Testis (tissue), 3 donors: ENCODE measurements around the gene MORN2. TPM values are rescaled to one million over a fixed set of nuclear protein-coding genes. Genes with fewer than 3 reads are reported as not detected.

Experiments
- DNase-seq: peaks from one replicate; pipeline ENCODE4 v3.0.0-alpha.2; 2019
- H3K27ac ChIP-seq, 2 donors: fragments of 200-600 bp; sonication (generic); one replicate each; pipeline ENCODE4 v1.5.1; 2019
- H3K27me3 ChIP-seq: fragments of 200-600 bp; sonication (generic); one replicate; pipeline ENCODE4 v1.5.1; 2019
- H3K36me3 ChIP-seq: fragments of 200-600 bp; sonication (generic); one replicate; pipeline ENCODE4 v1.5.1; 2017; ENCODE audit warnings: low read depth; ENCODE audit errors: missing control alignments
- H3K4me1 ChIP-seq: fragments of 200-600 bp; sonication (generic); one replicate; pipeline ENCODE4 v1.5.1; 2019
- H3K4me3 ChIP-seq, 2 donors: fragments of 200-600 bp; sonication (generic); one replicate each; pipeline ENCODE4 v1.5.1; 2017 to 2019
- H3K9me3 ChIP-seq: fragments of 200-600 bp; sonication (generic); one replicate; pipeline ENCODE4 v1.5.1; 2017
- POLR2A ChIP-seq: fragments of 450-650 bp; IDR thresholded peaks from one replicate; pipeline ENCODE4 v1.6.1; 2017; ENCODE audit warnings: antibody characterized with exemption, mild to moderate bottlenecking, moderate library complexity
- WGBS, 2 donors: methylation state at CpG; one replicate each; pipeline ENCODE4 v1.1.5; 2018; 5-methylcytosine and 5-hydroxymethylcytosine counted together
- intact Hi-C: fragments of 100-400 bp; cut with DNase I; formaldehyde crosslinking; loops from one replicate; pipeline ENCODE4 v1.15.1; 2023; ENCODE audit warnings: low total_unique reads
- polyA plus RNA-seq: library from polyadenylated mRNA; stranded (reverse); fragments of 350-450 nt; fragmentation: Illumina TruSeq; extraction: RNeasy Lipid Tissue Mini Kit (QIAGEN cat#74804); gene quantifications from one replicate; pipeline ENCODE4 v1.2.3, GENCODE V29; 2014; ENCODE audit warnings: low read depth, low replicate concordance; ENCODE audit not compliant: insufficient read depth
- total RNA-seq, 2 donors: library from RNA; depleted of rRNA; stranded (reverse); fragments of >200 nt; gene quantifications; one replicate each; pipeline ENCODE4 v1.2.3, GENCODE V29; 2016
- TF ChIP-seq, protein P1 (sequence below), 3 experiments: fragments of 450-650 bp in 2 of 3; fragments of 200-600 bp in 1 of 3; sonication (generic) in 1 of 3; IDR thresholded peaks; one replicate each; pipeline ENCODE4 v1.5.1; 2016 to 2019; ENCODE audit warnings: antibody characterized with exemption in 3 of 3, mild to moderate bottlenecking in 2 of 3, moderate library complexity in 1 of 3

MORN2 gene
- total and polyA plus RNA-seq, 3 donors from 2014 or later = 50.5 to 279 (median 123) TPM

GRCh38 chr2:38856165-38856564 lies 19.6 kb upstream of the MORN2 start:
- Histone ChIP-seq H3K27ac (no peak overlapping the region), H3K36me3 (no peaks in the 10 kb centered on the region), H3K27me3 (no peaks in the 10 kb centered on the region), H3K4me3 (no peak overlapping the region), H3K9me3 (no peaks in the 10 kb centered on the region), H3K4me1 (no peaks in the 10 kb centered on the region)
- no peak for DNase-seq
- intact Hi-C loops = no loop called here
- TF ChIP-seq, protein P1, sequence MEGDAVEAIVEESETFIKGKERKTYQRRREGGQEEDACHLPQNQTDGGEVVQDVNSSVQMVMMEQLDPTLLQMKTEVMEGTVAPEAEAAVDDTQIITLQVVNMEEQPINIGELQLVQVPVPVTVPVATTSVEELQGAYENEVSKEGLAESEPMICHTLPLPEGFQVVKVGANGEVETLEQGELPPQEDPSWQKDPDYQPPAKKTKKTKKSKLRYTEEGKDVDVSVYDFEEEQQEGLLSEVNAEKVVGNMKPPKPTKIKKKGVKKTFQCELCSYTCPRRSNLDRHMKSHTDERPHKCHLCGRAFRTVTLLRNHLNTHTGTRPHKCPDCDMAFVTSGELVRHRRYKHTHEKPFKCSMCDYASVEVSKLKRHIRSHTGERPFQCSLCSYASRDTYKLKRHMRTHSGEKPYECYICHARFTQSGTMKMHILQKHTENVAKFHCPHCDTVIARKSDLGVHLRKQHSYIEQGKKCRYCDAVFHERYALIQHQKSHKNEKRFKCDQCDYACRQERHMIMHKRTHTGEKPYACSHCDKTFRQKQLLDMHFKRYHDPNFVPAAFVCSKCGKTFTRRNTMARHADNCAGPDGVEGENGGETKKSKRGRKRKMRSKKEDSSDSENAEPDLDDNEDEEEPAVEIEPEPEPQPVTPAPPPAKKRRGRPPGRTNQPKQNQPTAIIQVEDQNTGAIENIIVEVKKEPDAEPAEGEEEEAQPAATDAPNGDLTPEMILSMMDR (IDR thresholded peaks at IDR 0.05) = no peak
- TF ChIP-seq POLR2A = no peak
- WGBS, 2 donors = 95 to 97% methylated on average over 1 of the region's 1 CpG

GRCh38 chr2:38862476-38862875 lies 13.3 kb upstream of the MORN2 start:
- no peak for TF ChIP-seq POLR2A
- TF ChIP-seq, protein P1 (IDR thresholded peaks at IDR 0.05) = no peak
- no peaks in the 10 kb centered on the region for H3K36me3 ChIP-seq
- intact Hi-C loops = no loop called here
- no peak for DNase-seq
- no peaks in the 10 kb centered on the region for H3K4me1 ChIP-seq
- no peaks in the 10 kb centered on the region for H3K9me3 ChIP-seq
- no peak overlapping the region for H3K27ac ChIP-seq
- H3K27me3 ChIP-seq = no peaks in the 10 kb centered on the region
- H3K4me3 ChIP-seq = no peak overlapping the region

DNA sequence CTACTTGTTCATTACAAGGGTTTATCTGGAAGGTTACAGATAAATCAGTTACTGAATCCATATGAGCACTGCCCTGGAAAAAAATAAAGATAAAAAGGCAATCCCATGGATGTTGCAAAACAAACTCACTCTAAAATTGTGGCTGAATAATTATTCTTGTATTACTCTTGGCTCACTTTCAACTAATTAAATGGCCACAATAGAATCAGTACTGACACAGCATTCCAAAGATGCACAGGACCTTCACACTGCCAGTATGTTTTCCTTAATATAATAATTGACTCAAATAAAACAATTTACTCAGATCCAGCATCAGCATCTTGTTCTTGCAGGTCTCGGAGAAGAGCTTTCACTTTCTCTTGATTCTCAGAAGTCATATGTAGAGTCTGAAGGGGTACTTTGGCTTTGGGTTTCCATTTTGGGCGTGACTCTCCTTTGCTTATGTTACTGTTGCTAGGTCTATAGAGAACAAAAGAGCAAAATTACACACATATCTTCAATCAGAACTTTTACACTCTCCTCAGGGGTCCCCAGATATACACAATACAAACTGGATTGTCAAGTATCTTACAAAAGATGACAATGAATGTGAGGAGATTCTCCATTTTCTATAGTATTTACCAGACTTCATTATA lies 12.6 kb upstream of the MORN2 start:
- TF ChIP-seq POLR2A = no peak
- TF ChIP-seq, protein P1 (IDR thresholded peaks at IDR 0.05) = no peak
- Histone ChIP-seq H3K4me1 (no peaks in the 10 kb centered on the region), H3K4me3 (no peak overlapping the region), H3K36me3 (no peaks in the 10 kb centered on the region), H3K27me3 (no peaks in the 10 kb centered on the region), H3K9me3 (no peaks in the 10 kb centered on the region), H3K27ac (no peak overlapping the region)
- intact Hi-C loops = no loop called here
- no peak for DNase-seq
- WGBS, 2 donors = 78 to 87% methylated on average over 2 of the region's 2 CpGs

DNA sequence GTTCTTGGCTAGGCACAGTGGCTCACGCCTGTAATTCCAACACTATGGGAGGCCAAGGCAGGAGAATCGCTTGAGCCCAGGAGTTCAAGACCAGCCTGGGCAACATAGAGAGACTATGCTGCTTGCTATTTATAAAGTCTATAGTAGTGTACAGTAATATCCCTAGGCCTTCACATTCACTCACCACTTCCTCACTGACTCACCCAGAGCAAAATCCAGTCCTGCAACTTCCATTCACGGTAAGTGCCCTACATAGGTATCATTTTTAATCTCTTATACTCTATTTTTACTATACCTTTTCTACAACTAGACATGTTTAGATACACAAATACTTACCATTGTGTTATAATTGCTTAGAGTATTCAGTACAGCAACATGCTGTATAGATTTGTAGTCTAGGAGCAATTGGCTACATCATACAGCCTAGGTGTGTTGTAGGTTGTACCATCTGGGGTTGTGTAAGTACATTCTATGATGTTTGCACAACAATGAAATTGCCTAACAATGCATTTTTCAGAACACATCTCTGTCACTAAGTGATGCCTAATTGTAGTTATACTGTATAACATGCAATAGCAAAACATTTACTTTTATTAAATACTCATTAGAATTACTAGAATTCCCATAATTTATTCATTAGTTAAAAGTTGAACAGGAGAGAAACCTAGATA lies 8.9 kb upstream of the MORN2 start:
- Histone ChIP-seq H3K4me1 (no peaks in the 10 kb centered on the region), H3K36me3 (no peaks in the 10 kb centered on the region), H3K27ac (no peak overlapping the region), H3K27me3 (no peaks in the 10 kb centered on the region), H3K9me3 (no peaks in the 10 kb centered on the region), H3K4me3 (no peak overlapping the region)
- intact Hi-C loops = no loop called here
- WGBS, 2 donors = 94 to 96% methylated on average over 3 of the region's 3 CpGs
- TF ChIP-seq, protein P1 (IDR thresholded peaks at IDR 0.05) = no peak
- TF ChIP-seq POLR2A = no peak
- no peak for DNase-seq

- H3K36me3 ChIP-seq = no peaks in the 10 kb centered on the region
- no peak for TF ChIP-seq POLR2A
- TF ChIP-seq, protein P1 (IDR thresholded peaks at IDR 0.05) = no peak
Measured at GRCh38 chr2:38871432-38871831, 4.3 kb upstream of the MORN2 start.

More at GRCh38 chr2:38871432-38871831, 4.3 kb upstream of the MORN2 start:
- no peaks in the 10 kb centered on the region for H3K4me1 ChIP-seq
- intact Hi-C loops = no loop called here
- no peak overlapping the region for H3K4me3 ChIP-seq
- DNase-seq = no peak
- no peaks in the 10 kb centered on the region for H3K27me3 ChIP-seq
- H3K9me3 ChIP-seq = no peaks in the 10 kb centered on the region
- H3K27ac ChIP-seq = no peak overlapping the region
- 95 to 98% methylated on average over 3 of the region's 3 CpGs for WGBS, 2 donors
